ENCODE measurements around the gene MARCHF3. TPM values are rescaled to one million over a fixed set of nuclear protein-coding genes. Genes with fewer than 3 reads are reported as not detected.

The MARCHF3 gene
- total RNA-seq, 1 donor from 2014 or later: 34.5 TPM

DNA sequence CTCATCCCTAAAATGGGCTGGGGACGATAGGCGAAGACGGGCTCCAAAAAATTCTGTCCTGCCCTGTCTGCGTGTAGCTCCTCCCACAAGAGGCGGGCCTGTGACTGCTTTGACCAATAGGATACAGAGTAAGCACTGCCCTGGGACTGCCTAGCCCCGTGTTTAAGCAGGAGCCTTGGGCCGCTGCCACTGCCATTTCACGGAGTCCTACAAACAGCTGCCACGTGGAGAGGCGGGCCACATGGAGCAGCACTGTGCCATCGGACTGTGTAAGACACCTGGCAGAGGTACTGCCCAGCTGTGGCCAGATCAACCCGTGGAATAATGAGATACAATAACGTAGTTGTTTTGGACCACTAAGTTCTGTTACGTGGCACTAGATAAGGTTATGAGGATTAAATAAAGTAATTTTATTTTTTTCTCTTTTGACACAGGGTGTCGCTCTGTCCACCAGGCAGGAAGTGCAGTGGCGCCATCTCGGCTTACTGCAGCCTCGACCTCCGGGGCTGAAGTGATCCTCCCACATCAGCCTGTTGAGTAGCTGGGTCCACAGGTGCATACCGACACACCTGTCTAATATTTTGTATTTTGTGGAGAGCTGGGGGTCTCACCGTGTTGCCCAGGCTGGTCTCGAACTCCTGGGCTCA is 166.2 kb downstream of the MARCHF3 start:
- H3K27ac Mint-ChIP-seq (ENCODE audit: unreplicated experiment): no peak overlapping the region
- H3K27me3 Mint-ChIP-seq (ENCODE audit: unreplicated experiment): no peaks in the 10 kb centered on the region

DNA sequence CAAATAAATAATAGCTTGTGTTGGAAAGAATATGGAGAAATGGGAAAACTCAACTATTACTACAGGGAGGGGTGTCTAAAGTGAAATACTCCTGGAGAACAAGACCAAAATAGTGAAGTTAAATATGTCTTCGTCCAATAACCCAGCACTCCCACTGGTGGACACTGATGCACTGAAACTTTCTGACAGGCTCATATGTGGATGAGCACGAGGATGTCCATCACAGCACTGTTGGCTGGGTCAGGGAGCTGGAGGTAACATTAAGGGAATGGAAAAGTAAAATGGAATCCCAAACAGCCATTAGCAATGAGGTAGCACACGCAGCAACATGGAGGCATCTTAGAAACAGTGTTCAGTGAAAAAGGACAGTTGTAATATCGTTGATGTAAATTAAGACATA is 167.0 kb downstream of the MARCHF3 start:
- no peak overlapping the region for H3K27ac Mint-ChIP-seq (ENCODE audit: unreplicated experiment)
- TF ChIP-seq CTCF (IDR thresholded peaks at IDR 0.05): no peak
- H3K27me3 Mint-ChIP-seq (ENCODE audit: unreplicated experiment): no peaks in the 10 kb centered on the region
- peaks cover 3% of the 10 kb centered on the region for H3K36me3 Mint-ChIP-seq (ENCODE audit: unreplicated experiment)
- no peak overlapping the region for H3K4me3 Mint-ChIP-seq (ENCODE audit: unreplicated experiment)
- no peaks in the 10 kb centered on the region for H3K9me3 Mint-ChIP-seq (ENCODE audit: unreplicated experiment)
- no peak for DNase-seq (ENCODE audit: extremely low spot score, unreplicated experiment)
- H3K4me1 Mint-ChIP-seq (ENCODE audit: unreplicated experiment): peaks cover 2% of the 10 kb centered on the region

More for the DNA sequence above, 166.2 kb downstream of the MARCHF3 start:
- no peak for DNase-seq (ENCODE audit: extremely low spot score, unreplicated experiment)
- Mint-ChIP-seq H3K36me3 (ENCODE audit: unreplicated experiment) (peaks cover 3% of the 10 kb centered on the region), H3K9me3 (ENCODE audit: unreplicated experiment) (no peaks in the 10 kb centered on the region), H3K4me3 (ENCODE audit: unreplicated experiment) (no peak overlapping the region), H3K4me1 (ENCODE audit: unreplicated experiment) (peaks cover 8% of the 10 kb centered on the region)
- no peak for TF ChIP-seq CTCF (IDR thresholded peaks at IDR 0.05)

- TF ChIP-seq CTCF (IDR thresholded peaks at IDR 0.05): no peak
- peaks cover 12% of the 10 kb centered on the region for H3K4me1 Mint-ChIP-seq (ENCODE audit: unreplicated experiment)
- no peaks in the 10 kb centered on the region for H3K27me3 Mint-ChIP-seq (ENCODE audit: unreplicated experiment)
- H3K9me3 Mint-ChIP-seq (ENCODE audit: unreplicated experiment): no peaks in the 10 kb centered on the region
- no peak overlapping the region for H3K4me3 Mint-ChIP-seq (ENCODE audit: unreplicated experiment)
- DNase-seq (ENCODE audit: extremely low spot score, unreplicated experiment): no peak
- H3K36me3 Mint-ChIP-seq (ENCODE audit: unreplicated experiment): no peaks in the 10 kb centered on the region
- no peak overlapping the region for H3K27ac Mint-ChIP-seq (ENCODE audit: unreplicated experiment)
Observed at GRCh38 chr5:126858441-126858840, 171.9 kb downstream of the MARCHF3 start.

DNA sequence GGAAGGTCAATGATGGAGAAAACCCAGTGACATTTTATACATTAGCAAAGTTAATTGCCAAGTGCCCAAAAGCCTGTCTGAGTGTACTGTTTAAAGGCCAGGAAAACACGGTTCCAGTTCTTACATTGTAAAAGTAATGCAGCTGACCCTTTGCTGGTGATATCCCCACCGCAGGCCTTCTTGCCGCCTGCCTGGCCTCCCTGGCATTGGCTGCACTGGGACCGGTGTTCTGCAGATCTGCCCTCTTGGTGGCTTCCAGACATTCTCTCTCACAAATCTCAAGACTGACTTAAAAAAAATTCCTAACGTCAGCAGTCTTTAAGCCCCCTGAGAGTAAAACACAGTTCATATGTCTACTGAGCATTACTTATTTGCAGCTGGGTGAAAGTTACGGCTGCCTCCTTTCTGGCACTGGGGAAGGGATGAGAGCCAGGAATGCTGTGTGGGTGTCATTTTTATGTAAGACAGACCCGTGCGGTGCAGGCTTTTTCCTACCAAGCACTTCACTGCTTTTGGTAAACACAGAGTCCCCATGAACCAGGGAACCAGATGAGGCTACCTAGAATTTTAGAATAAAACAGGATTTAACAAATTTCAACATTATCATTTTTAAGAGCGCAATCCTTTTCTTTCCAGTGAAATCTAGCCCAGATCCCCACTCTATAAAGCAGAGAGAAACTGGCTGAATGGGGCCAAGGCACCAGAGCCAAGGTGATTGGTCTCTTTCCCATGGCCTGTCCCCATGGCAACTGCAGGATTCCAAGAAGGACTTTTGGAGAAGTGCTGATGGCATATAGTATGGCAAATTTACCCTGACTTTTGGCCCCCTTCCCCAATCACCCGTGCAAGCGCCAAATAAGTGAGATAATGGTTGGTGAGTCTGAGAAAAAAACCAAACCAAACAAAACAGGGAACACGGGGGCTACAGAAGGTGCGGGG is 172.6 kb downstream of the MARCHF3 start:
- TF ChIP-seq CTCF (IDR thresholded peaks at IDR 0.05): no peak
- no peaks in the 10 kb centered on the region for H3K36me3 Mint-ChIP-seq (ENCODE audit: unreplicated experiment)
- peak overlapping the region; percentile 9 for H3K27ac Mint-ChIP-seq (ENCODE audit: unreplicated experiment)
- H3K4me1 Mint-ChIP-seq (ENCODE audit: unreplicated experiment): peaks cover 16% of the 10 kb centered on the region
- no peaks in the 10 kb centered on the region for H3K27me3 Mint-ChIP-seq (ENCODE audit: unreplicated experiment)
- no peaks in the 10 kb centered on the region for H3K9me3 Mint-ChIP-seq (ENCODE audit: unreplicated experiment)
- no peak overlapping the region for H3K4me3 Mint-ChIP-seq (ENCODE audit: unreplicated experiment)
- DNase-seq (ENCODE audit: extremely low spot score, unreplicated experiment): no peak

- DNase-seq (ENCODE audit: extremely low spot score, unreplicated experiment): no peak
Observed at GRCh38 chr5:126855266-126855665, 175.1 kb downstream of the MARCHF3 start.

More at GRCh38 chr5:126855266-126855665, 175.1 kb downstream of the MARCHF3 start:
- Mint-ChIP-seq H3K4me1 (ENCODE audit: unreplicated experiment) (peaks cover 28% of the 10 kb centered on the region), H3K27me3 (ENCODE audit: unreplicated experiment) (no peaks in the 10 kb centered on the region), H3K27ac (ENCODE audit: unreplicated experiment) (no peak overlapping the region), H3K4me3 (ENCODE audit: unreplicated experiment) (no peak overlapping the region), H3K9me3 (ENCODE audit: unreplicated experiment) (no peaks in the 10 kb centered on the region), H3K36me3 (ENCODE audit: unreplicated experiment) (no peaks in the 10 kb centered on the region)
- no peak for TF ChIP-seq CTCF (IDR thresholded peaks at IDR 0.05)
